ENCODE measurements around the gene ATP2A3.

- TF ChIP-seq CTCF (IDR thresholded peaks at IDR 0.05) (no peak), POLR2AphosphoS5 (IDR thresholded peaks at IDR 0.05) (peak in 1 of 4 donors; percentile 40)
These were observed 69.3 kb downstream of the ATP2A3 start for GRCh38 chr17:3894911-3895343.
